Astrocyte of the spinal cord (primary cell): ENCODE measurements around the gene ST8SIA5.

Experiments used
- DNase-seq: peaks from one replicate; pipeline ENCODE4 v3.0.0; 2011; ENCODE audit warnings: low read depth, low spot score
- H3K4me3 ChIP-seq: 2 replicates; pipeline ENCODE4 v1.5.1; 2011; ENCODE audit warnings: low read depth, mild to moderate bottlenecking, low read length, moderate library complexity
- CTCF ChIP-seq: IDR thresholded peaks from 2 replicates; pipeline ENCODE4 v1.5.1; 2012; ENCODE audit warnings: low read depth, mild to moderate bottlenecking, low read length, inconsistent platforms
- in situ Hi-C: cut with HindIII; loops from 2 replicates; pipeline ENCODE4 v1.10.0; 2017; ENCODE audit warnings: low sequenced_read_pairs

The ST8SIA5 gene

GRCh38 chr18:46675112-46675511 is 81.7 kb downstream of the ST8SIA5 start:
- in situ Hi-C loops, result no loop called here
- TF ChIP-seq CTCF, result no peak
- DNase-seq, result no peak
- H3K4me3 ChIP-seq, result no peak overlapping the region

- peak; percentile 69 for DNase-seq
- in situ Hi-C loops, result no loop called here
- TF ChIP-seq CTCF, result no peak
- H3K4me3 ChIP-seq, result no peak overlapping the region
Observed at GRCh38 chr18:46672062-46672970, 84.5 kb downstream of the ST8SIA5 start.

GRCh38 chr18:46668694-46669093 is 88.2 kb downstream of the ST8SIA5 start:
- H3K4me3 ChIP-seq, result no peak overlapping the region
- DNase-seq, result no peak
- in situ Hi-C loops, result no loop called here
- no peak for TF ChIP-seq CTCF

- DNase-seq, result no peak
- no peak overlapping the region for H3K4me3 ChIP-seq
- in situ Hi-C loops, result no loop called here
- TF ChIP-seq CTCF, result no peak
Observed at GRCh38 chr18:46668135-46668534, 88.7 kb downstream of the ST8SIA5 start.

GRCh38 chr18:46663539-46663938 is 93.3 kb downstream of the ST8SIA5 start:
- DNase-seq, result no peak
- in situ Hi-C loops, result no loop called here

More at GRCh38 chr18:46663539-46663938, 93.3 kb downstream of the ST8SIA5 start:
- no peak for TF ChIP-seq CTCF
- H3K4me3 ChIP-seq, result no peak overlapping the region
